Smooth muscle cell of bladder (primary cell): ENCODE measurements around the gene AGAP2. TPM values are rescaled to one million over a fixed set of nuclear protein-coding genes. Genes with fewer than 3 reads are reported as not detected.

Experiments used
- total RNA-seq: library from RNA; depleted of rRNA; stranded (reverse); fragments of >200 nt; gene quantifications from 2 replicates; pipeline ENCODE4 v1.2.3, GENCODE V29; 2014

AGAP2 gene
- total RNA-seq: 0.14 and 0.28 TPM in 2 replicates

GRCh38 chr12:57738661-57739237 lies at the start of gene AGAP2:
Gene AGAP2 (minus strand): TSS chr12:57738742. CDS start chr12:57738246, 496 bp downstream.

GRCh38 chr12:57782608-57783465 lies 44.3 kb upstream of the AGAP2 start, which contains the start of gene TSFM:
Gene TSFM (plus strand): TSS chr12:57782787. CDS start chr12:57782802, 15 bp downstream.

DNA sequence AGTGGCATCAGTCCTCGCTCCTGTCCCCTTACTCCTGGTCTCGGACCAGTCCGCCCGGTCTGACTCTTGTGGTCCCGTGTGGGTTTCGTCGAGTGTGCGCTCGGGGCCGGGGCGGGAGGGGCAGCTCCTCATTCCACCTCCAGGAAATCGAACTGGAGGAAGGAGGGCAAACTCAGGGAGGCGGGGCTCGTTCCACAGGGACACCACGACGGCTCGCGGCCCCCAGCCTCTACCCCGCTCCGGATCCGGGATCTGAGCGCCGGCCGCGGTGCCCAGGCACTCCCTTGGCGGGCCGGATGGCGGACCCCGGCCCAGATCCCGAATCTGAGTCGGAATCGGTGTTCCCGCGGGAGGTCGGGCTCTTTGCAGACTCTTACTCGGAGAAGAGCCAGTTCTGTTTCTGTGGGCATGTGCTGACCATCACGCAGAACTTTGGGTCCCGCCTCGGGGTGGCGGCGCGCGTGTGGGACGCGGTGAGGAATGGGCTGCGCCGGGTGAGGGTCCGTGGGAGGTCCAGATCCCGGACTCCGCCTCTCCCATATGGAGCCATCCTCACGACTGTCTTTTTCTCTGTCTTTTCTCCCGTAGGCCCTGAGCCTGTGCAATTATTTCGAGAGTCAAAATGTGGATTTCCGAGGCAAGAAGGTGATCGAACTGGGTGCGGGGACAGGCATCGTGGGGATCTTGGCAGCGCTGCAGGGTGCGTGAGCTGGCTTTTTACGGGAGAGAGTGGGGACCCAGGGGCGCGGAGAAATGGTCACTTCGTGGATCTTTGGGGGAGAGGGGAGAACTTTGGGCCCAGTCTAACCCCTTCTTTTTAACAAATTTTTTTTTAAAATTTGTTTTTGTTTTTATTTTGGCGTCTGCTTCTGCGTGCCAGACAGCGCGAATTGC lies 34.1 kb upstream of the AGAP2 start, which contains the start of gene EEF1AKMT3:
Gene EEF1AKMT3 (plus strand): TSS at position 186 of the 894 bp plus-strand sequence. CDS start 111 bp downstream, at position 297.

DNA sequence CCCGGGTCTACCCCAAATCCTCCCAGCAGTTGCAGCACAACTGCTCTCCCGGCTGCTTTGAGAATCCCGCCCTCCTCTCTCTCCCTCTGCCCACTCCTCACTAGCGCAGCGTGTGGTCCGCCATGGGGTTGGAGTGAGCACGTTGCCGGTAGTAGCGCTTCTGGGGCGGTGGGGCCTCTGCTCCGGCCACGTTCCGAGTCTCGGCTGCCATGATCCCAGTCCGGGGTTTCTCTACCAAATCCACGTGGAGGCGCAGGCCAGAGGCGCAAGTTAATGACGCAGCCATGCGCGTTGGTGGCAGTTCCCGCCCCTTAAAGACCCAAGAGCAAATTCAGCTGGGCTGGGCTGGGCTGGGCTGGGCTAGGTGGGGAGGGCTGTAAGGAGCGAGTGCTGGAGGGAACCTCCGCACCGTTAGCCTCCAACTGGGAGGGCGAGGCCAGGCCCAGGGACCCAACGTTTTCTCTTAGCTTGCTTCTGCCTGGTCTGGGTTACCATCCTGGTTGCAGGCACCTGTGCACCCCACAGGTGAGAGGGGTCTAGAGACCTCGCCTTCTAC lies 33.4 kb upstream of the AGAP2 start, which contains the start of gene METTL1:
Gene METTL1 (minus strand): TSS at position 233 of the 556 bp plus-strand sequence. CDS start 22 bp downstream, at position 211.

GRCh38 chr12:57766464-57767304 lies 28.1 kb upstream of the AGAP2 start, which contains the start of gene CYP27B1:
Gene CYP27B1 (minus strand): TSS chr12:57767078. CDS start chr12:57767041, 37 bp downstream.

GRCh38 chr12:57754411-57755193 lies 16.1 kb upstream of the AGAP2 start, which contains the start of gene MARCHF9:
Gene MARCHF9 (plus strand): TSS chr12:57755103. CDS start chr12:57755529, 426 bp downstream.

GRCh38 chr12:57751788-57752667 lies 13.5 kb upstream of the AGAP2 start, which contains the start of gene CDK4:
Gene CDK4 (minus strand): TSS chr12:57752310. CDS start chr12:57751717, 593 bp downstream.

GRCh38 chr12:57744777-57745484 lies 6.4 kb upstream of the AGAP2 start, which contains the start of gene TSPAN31:
Gene TSPAN31 (plus strand): TSS chr12:57745039. CDS start chr12:57745155, 116 bp downstream.

DNA sequence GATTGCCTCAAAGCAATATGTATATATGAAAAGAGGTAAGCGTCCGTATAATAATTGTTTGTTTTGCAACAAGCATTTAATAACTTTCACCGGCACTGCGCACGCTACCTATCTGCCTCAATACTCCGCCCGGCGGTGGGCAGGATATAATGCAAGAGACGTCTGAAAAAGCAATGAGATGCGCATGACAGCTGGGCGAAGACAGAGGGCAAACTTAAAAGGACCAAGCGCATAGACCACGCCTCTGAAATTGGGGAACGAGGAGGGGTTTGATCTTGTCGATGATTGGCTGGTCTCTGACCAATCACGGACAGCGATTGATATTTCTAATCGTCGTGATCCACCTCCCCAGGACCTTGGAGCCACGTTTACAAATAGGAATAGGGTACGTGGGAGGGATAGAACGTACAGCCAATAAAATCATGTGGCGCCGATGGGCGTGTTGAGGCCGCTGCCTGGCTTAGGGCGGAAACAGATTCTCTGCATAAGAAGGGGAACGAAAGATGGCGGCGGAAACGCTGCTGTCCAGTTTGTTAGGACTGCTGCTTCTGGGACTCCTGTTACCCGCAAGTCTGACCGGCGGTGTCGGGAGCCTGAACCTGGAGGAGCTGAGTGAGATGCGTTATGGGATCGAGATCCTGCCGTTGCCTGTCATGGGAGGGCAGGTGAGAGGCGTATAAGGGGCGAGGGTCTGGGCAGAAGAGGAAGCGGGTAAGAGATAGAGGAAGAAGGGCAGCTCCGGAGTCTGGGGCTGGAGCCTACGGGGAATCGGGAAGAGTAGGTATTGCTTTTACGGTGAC lies 44.7 kb downstream of the AGAP2 start, which contains the start of gene OS9:
Gene OS9 (plus strand): TSS at position 474 of the 800 bp plus-strand sequence. CDS start 30 bp downstream, at position 504.

Other genes starting within 250 kb of the AGAP2 start
- 70.8 and 124 TPM in 2 replicates for gene DDIT3, start 218.2 kb downstream of the AGAP2 start, total RNA-seq
- 3.6 and 5.5 TPM in 2 replicates for gene MBD6, start 215.9 kb downstream of the AGAP2 start, total RNA-seq
- 68.8 and 71.7 TPM in 2 replicates for gene DCTN2, start 191.6 kb downstream of the AGAP2 start, total RNA-seq
- gene KIF5A, start 188.7 kb downstream of the AGAP2 start, total RNA-seq: 0.09 and 0.14 TPM in 2 replicates
- 8.6 and 8.8 TPM in 2 replicates for gene PIP4K2C, start 147.6 kb downstream of the AGAP2 start, total RNA-seq
- 8.8 and 11.5 TPM in 2 replicates for gene DTX3, start 133.9 kb downstream of the AGAP2 start, total RNA-seq
- gene ARHGEF25, start 127.3 kb downstream of the AGAP2 start, total RNA-seq: 22.3 and 40.6 TPM in 2 replicates
- gene B4GALNT1, start 105.5 kb downstream of the AGAP2 start, total RNA-seq: 0.55 and 0.85 TPM in 2 replicates
- gene OS9, start 44.6 kb downstream of the AGAP2 start, total RNA-seq: 180 and 267 TPM in 2 replicates
- 64.6 and 87.0 TPM in 2 replicates for gene TSPAN31, start 6.3 kb upstream of the AGAP2 start, total RNA-seq
- 140 and 210 TPM in 2 replicates for gene CDK4, start 13.6 kb upstream of the AGAP2 start, total RNA-seq
- 2.3 and 3.1 TPM in 2 replicates for gene MARCHF9, start 16.4 kb upstream of the AGAP2 start, total RNA-seq
- 0.14 and 0.28 TPM in 2 replicates for gene CYP27B1, start 28.3 kb upstream of the AGAP2 start, total RNA-seq
- 3.8 and 9.1 TPM in 2 replicates for gene METTL1, start 33.4 kb upstream of the AGAP2 start, total RNA-seq
- 4.3 and 5.2 TPM in 2 replicates for gene EEF1AKMT3, start 33.9 kb upstream of the AGAP2 start, total RNA-seq
- 18.8 and 24.3 TPM in 2 replicates for gene TSFM, start 44.0 kb upstream of the AGAP2 start, total RNA-seq
- gene AVIL, start 80.0 kb upstream of the AGAP2 start, total RNA-seq: 3.1 and 6.4 TPM in 2 replicates
- 54.2 and 88.2 TPM in 2 replicates for gene CTDSP2, start 108.0 kb upstream of the AGAP2 start, total RNA-seq
- 8.7 and 12.0 TPM in 2 replicates for gene ATP23, start 202.8 kb upstream of the AGAP2 start, total RNA-seq